Measurements from ENCODE around the gene MFSD2A. TPM values are rescaled to one million over a fixed set of nuclear protein-coding genes. Genes with fewer than 3 reads are reported as not detected.
"Not testable (repeated sequence)": the region's sequence is repeated elsewhere in the genome, so short reads cannot be mapped to it uniquely, and the experiment has no call there.

Gene MFSD2A
- total RNA-seq, 2 experiments from 2014 or later: 2.4 to 2.5 TPM

DNA sequence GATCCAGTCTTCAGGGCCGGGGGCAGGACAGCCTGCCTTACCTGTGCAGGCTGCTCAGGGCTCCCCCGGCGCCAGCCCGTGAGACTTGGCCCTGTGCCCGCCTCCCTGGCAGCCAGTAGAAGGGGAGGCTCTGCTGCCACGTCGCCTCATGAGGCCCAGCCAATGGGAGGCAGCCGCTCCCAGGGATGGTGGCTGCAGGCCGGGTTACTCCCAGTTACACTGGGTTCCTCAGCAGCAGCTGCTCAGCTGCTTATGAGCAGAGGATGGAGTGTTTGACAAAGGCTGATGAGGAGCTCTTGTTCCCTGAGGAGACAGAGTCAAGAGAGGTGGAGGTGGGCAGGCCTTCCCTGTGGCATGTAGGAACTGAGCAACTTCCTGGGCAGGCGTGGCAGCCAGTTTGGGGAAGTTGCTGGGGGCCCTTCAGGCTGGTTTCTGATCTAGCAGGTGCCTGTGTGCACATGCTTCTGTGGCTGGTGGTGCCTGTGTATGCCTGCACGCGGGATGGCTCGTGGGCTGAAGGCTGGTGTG lies 5.5 kb downstream of the MFSD2A start:
- peaks cover 22% of the 10 kb centered on the region for H3K4me1 Mint-ChIP-seq
- ChIA-PET CTCF (interaction anchor here (1.0 to 2.1 kb wide), 3 partner anchors 13 to 72 kb away, joined by 3 to 7 read pairs (median 5); no protein-coding TSS in a partner anchor), POLR2A (no interaction called here)
- H3K27me3 Mint-ChIP-seq: no peaks in the 10 kb centered on the region
- no peaks in the 10 kb centered on the region for H3K36me3 Mint-ChIP-seq (ENCODE audit: low read depth)
- H3K9me3 Mint-ChIP-seq: no peaks in the 10 kb centered on the region
- H3K27ac Mint-ChIP-seq: peak overlapping the region; percentile 7
- peak; percentile 22 for DNase-seq
- no peak overlapping the region for H3K4me3 Mint-ChIP-seq

DNA sequence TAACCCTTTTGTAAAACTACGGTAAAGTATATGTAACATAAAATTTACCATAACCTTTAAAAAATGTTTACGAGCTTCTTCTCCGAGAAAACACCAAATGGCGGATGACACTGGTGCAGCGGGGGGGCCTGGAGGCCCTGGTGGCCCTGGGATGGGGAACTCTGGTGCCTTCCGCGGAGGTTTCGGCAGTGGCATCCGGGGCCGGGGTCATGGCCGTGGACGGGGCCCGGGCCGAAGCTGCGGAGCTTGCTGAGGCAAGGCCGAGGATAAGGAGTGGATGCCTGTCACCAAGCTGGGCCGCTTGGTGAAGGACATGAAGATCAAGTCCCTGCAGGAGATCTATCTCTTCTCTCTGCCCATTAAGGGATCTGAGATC lies 7.5 kb downstream of the MFSD2A start:
- no peaks in the 10 kb centered on the region for H3K9me3 Mint-ChIP-seq
- no peak for DNase-seq
- ChIA-PET CTCF (no interaction called here), POLR2A (no interaction called here)
- H3K4me3 Mint-ChIP-seq: no peak overlapping the region
- H3K4me1 Mint-ChIP-seq: peaks cover 9% of the 10 kb centered on the region
- no peaks in the 10 kb centered on the region for H3K27me3 Mint-ChIP-seq
- no peaks in the 10 kb centered on the region for H3K36me3 Mint-ChIP-seq (ENCODE audit: low read depth)
- H3K27ac Mint-ChIP-seq: no peak overlapping the region

DNA sequence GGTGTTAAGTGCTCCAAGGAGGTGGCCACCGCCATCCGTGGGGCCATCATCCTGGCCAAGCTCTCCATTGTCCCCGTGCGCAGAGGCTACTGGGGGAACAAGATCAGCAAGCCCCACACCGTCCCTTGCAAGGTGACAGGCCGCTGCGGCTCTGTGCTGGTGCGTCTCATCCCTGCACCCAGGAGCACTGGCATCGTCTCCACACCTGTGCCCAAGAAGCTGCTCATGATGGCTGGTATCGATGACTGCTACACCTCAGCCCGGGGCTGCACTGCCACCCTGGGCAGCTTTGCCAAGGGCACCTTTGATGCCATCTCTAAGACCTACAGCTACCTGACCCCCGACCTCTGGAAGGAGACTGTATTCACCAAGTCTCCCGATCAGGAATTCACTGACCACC lies 8.0 kb downstream of the MFSD2A start:
- POLR2A ChIA-PET; H3K4me3 Mint-ChIP-seq; DNase-seq; CTCF ChIA-PET; H3K27ac Mint-ChIP-seq; H3K36me3 Mint-ChIP-seq (ENCODE audit: low read depth); H3K27me3 Mint-ChIP-seq; H3K4me1 Mint-ChIP-seq; H3K9me3 Mint-ChIP-seq: not testable (repeated sequence)

DNA sequence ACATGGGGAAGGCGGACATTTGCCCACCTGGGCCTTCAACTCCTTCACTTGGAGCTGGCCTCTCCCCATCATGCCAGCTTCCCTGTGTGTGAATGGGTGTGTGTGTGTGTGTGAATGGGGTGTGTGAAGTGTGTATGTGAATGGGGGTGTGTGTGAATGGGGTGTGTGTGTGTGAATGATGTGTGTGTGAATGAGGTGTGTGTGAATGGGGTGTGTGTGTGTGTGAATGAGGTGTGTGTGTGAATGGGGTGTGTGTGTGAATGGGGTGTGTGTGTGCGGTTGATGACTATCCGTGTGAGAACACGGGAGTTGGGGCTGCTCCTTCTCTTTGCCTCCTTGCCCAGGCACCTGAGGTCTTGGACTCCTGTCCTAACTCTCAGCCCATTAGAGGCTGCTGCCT lies 9.6 kb downstream of the MFSD2A start:
- Mint-ChIP-seq H3K9me3 (no peaks in the 10 kb centered on the region), H3K4me1 (peaks cover 9% of the 10 kb centered on the region), H3K36me3 (ENCODE audit: low read depth) (no peaks in the 10 kb centered on the region), H3K27ac (no peak overlapping the region), H3K27me3 (no peaks in the 10 kb centered on the region), H3K4me3 (no peak overlapping the region)
- CTCF ChIA-PET: interaction anchor here (0.6 to 1.2 kb wide), 3 partner anchors 9 to 68 kb away, joined by 3 to 5 read pairs (median 3); no protein-coding TSS in a partner anchor
- no peak for DNase-seq
- POLR2A ChIA-PET: interaction anchor here (1.2 kb wide), 1 partner anchor 11 kb away, joined by 3 read pairs; no protein-coding TSS in a partner anchor

DNA sequence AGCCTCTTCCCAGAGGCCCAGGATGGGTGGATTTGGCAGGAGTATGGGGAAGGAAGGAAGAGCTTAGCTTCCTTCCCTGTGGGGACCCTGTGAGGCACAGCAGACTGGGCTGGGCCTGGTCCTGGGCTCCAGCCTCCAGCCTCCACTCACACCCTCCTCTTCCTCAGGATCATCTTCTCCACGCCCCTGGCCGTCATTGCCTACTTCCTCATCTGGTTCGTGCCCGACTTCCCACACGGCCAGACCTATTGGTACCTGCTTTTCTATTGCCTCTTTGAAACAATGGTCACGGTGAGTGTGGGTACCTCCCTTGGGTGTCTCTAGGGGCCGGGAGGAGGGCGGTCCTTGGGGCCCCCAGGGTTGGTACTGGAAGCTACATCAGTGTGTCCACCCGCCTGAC lies 10.1 kb downstream of the MFSD2A start:
- POLR2A ChIA-PET: interaction anchor here (1.2 kb wide), 1 partner anchor 11 kb away, joined by 3 read pairs; no protein-coding TSS in a partner anchor
- Mint-ChIP-seq H3K27me3 (no peaks in the 10 kb centered on the region), H3K27ac (peak overlapping the region; percentile 19)

DNA sequence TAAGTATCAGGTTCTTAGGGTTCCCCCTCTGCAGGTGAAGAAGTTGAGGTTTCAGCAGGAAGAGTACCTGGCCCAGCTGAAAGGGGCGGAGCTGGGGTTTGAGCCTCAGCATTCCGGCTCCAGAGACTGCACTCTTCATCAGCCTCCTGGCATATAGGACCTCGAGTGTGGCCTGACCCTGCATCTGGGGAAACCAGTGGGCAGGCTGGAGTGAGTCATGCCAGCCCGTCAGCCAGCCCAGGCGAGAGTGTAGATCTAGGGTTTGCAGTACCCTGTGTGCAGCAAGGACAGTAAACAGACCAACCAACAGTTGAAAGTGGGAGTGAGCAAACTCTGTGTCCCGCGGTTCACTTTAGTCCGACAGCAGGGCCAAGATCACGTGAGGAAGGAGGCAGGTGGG lies 14.1 kb downstream of the MFSD2A start:
- Mint-ChIP-seq H3K36me3 (ENCODE audit: low read depth) (no peaks in the 10 kb centered on the region), H3K9me3 (no peaks in the 10 kb centered on the region), H3K4me1 (peaks cover 2% of the 10 kb centered on the region), H3K27me3 (no peaks in the 10 kb centered on the region), H3K27ac (no peak overlapping the region), H3K4me3 (no peak overlapping the region)
- DNase-seq: no peak
- ChIA-PET POLR2A (no interaction called here), CTCF (interaction anchor here (0.6 to 6.2 kb wide), 3 partner anchors 49 to 64 kb away, joined by 3 to 64 read pairs (median 15); no protein-coding TSS in a partner anchor)

More for the DNA sequence above, 10.1 kb downstream of the MFSD2A start:
- Mint-ChIP-seq H3K4me1 (peaks cover 6% of the 10 kb centered on the region), H3K9me3 (no peaks in the 10 kb centered on the region), H3K4me3 (no peak overlapping the region), H3K36me3 (ENCODE audit: low read depth) (no peaks in the 10 kb centered on the region)
- no peak for DNase-seq
- CTCF ChIA-PET: interaction anchor here (0.6 to 1.2 kb wide), 2 partner anchors 45 to 67 kb away, joined by 3 read pairs; no protein-coding TSS in a partner anchor

DNA sequence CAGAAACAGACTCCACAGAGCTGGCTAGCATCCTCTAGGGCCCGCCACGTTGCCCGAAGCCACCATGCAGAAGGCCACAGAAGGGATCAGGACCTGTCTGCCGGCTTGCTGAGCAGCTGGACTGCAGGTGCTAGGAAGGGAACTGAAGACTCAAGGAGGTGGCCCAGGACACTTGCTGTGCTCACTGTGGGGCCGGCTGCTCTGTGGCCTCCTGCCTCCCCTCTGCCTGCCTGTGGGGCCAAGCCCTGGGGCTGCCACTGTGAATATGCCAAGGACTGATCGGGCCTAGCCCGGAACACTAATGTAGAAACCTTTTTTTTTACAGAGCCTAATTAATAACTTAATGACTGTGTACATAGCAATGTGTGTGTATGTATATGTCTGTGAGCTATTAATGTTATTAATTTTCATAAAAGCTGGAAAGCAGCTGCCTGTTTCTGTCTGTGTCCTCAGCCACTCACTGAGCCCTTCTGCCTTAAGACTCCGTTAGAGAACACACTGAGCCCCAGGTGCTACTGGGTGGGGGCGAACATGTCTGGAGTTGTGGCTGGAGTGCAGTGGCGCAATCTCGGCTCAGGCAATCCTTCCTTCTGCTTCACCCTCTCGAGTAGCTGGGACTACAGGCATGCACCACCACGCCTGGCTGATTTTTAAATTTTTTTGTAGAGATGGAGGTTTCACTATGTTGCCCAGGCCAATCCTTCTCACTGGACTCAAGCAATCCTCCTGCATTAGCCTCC lies 14.8 kb downstream of the MFSD2A start:
- ChIA-PET POLR2A (no interaction called here), CTCF (interaction anchor here (1.4 to 6.2 kb wide), 3 partner anchors 50 to 63 kb away, joined by 3 to 64 read pairs (median 15); no protein-coding TSS in a partner anchor)
- peaks cover 2% of the 10 kb centered on the region for H3K4me1 Mint-ChIP-seq
- no peaks in the 10 kb centered on the region for H3K27me3 Mint-ChIP-seq
- no peaks in the 10 kb centered on the region for H3K36me3 Mint-ChIP-seq (ENCODE audit: low read depth)
- no peaks in the 10 kb centered on the region for H3K9me3 Mint-ChIP-seq
- no peak for DNase-seq
- no peak overlapping the region for H3K4me3 Mint-ChIP-seq
- H3K27ac Mint-ChIP-seq: no peak overlapping the region

DNA sequence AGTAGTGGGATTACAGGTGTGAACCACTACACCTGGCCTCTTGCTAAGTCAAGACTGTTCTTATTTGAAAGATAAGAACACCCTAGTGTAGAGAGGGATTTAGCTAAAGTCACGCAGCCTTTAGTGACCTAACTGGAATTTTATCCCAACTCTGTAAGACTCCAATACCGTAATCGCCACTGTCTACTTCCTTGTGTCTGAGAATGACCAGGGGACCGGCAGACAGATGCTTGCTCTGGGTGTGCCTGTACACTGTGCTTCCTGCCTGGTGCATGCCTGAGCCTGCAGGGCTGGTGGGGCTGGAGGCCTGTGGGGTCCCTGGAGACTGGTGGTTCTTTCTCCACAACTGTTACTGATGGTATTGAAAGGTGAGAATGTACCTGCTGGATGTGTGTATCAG lies 15.3 kb downstream of the MFSD2A start:
- DNase-seq: no peak
- ChIA-PET CTCF (interaction anchor here (1.4 to 6.2 kb wide), 3 partner anchors 50 to 63 kb away, joined by 3 to 64 read pairs (median 15); no protein-coding TSS in a partner anchor), POLR2A (no interaction called here)
- H3K9me3 Mint-ChIP-seq: no peaks in the 10 kb centered on the region
- H3K27me3 Mint-ChIP-seq: no peaks in the 10 kb centered on the region
- H3K4me1 Mint-ChIP-seq: peaks cover 2% of the 10 kb centered on the region
- H3K36me3 Mint-ChIP-seq (ENCODE audit: low read depth): no peaks in the 10 kb centered on the region
- H3K27ac Mint-ChIP-seq: no peak overlapping the region
- no peak overlapping the region for H3K4me3 Mint-ChIP-seq

DNA sequence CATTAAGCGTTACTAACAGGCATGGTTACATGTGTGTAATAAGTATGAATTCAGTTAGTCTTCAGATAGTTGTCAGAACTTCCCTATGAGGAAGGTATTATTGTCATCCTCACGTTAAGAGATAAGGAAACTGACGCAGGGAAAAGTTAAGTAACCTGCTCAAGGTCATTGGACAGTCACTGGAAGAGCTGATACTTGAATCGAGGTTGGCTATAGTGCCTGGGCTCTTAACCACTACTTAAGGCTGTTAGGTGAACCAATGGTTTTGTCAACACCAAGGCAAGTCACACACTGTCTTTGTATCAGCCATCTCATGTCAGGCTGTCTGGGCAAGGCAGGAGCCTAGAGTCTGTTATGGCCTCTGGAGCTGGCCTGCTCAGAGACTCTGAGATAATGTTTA lies 16.2 kb downstream of the MFSD2A start:
- Mint-ChIP-seq H3K36me3 (ENCODE audit: low read depth) (no peaks in the 10 kb centered on the region), H3K4me3 (no peak overlapping the region), H3K9me3 (no peaks in the 10 kb centered on the region), H3K27ac (no peak overlapping the region), H3K4me1 (peaks cover 2% of the 10 kb centered on the region), H3K27me3 (no peaks in the 10 kb centered on the region)
- DNase-seq: no peak
- CTCF ChIA-PET: interaction anchor here (1.4 to 6.2 kb wide), 4 partner anchors 51 to 62 kb away, joined by 3 to 64 read pairs (median 10); no protein-coding TSS in a partner anchor
- POLR2A ChIA-PET: no interaction called here

DNA sequence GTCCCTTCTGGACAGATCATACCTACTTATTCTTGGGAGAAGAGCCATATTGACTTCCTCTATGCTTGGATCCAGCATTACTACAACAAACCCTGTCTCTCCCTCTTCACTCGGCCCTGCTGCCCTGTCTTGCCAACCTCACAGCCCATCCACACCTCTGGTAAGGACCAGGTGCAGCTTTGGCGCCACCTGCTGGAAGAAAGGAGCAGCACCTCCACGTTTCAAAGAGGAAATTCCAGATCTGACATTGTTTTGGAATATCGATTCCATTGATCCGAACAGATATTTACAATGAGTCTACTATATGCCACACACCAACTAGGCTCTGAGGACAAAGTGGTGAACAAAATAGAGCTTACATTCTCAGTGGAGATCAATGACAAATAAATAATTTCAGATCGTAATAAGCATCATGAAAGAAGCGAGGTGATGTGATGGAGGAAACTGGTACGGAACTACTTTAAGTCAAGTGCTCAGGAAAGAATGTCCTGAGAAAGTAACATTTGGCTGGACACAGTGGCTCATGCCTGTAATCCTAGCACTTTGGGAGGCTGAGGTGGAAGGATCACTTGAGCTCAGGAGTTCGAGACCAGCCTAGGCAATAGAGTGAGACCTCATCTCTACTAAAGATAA lies 18.7 kb downstream of the MFSD2A start:
- no peaks in the 10 kb centered on the region for H3K27me3 Mint-ChIP-seq
- POLR2A ChIA-PET: interaction anchor here (0.9 to 1.6 kb wide), 4 partner anchors 18 to 66 kb away, joined by 3 to 5 read pairs (median 4); partner anchors contain the start of genes CAP1 and MFSD2A

DNA sequence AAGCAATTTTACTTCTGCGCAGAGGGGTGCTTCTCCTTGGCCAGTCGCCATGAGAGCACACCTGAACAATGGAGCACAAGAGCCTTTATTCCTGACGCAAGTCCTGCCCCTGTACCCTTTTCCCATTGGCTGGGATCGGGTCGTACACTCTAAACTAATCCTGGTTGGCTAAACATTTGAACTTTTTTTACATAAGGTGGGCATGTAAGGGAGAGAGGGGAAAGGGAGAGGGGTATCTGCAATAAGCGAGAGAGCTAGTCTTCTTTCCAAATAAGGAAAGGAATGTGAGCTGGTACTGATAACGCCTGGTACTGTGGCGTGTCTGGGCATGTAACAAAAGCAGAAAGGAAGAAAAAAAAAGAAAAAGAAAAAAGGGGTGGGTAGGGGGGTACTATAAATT lies 21.8 kb downstream of the MFSD2A start:
- Mint-ChIP-seq H3K4me3 (no peak overlapping the region), H3K9me3 (no peaks in the 10 kb centered on the region), H3K27ac (no peak overlapping the region), H3K36me3 (ENCODE audit: low read depth) (no peaks in the 10 kb centered on the region), H3K27me3 (no peaks in the 10 kb centered on the region), H3K4me1 (peaks cover 6% of the 10 kb centered on the region)
- DNase-seq: no peak
- ChIA-PET CTCF (interaction anchor here (1.1 to 1.6 kb wide), 3 partner anchors 57 to 159 kb away, joined by 3 read pairs; no protein-coding TSS in a partner anchor), POLR2A (no interaction called here)

More for the DNA sequence above, 18.7 kb downstream of the MFSD2A start:
- Mint-ChIP-seq H3K4me1 (peaks cover 2% of the 10 kb centered on the region), H3K9me3 (no peaks in the 10 kb centered on the region), H3K4me3 (no peak overlapping the region), H3K27ac (no peak overlapping the region), H3K36me3 (ENCODE audit: low read depth) (no peaks in the 10 kb centered on the region)
- CTCF ChIA-PET: interaction anchor here (0.8 to 6.2 kb wide), 23 partner anchors 8 to 367 kb away, joined by 3 to 64 read pairs (median 5); partner anchors contain the start of gene MYCL
- DNase-seq: peak; percentile 74

DNA sequence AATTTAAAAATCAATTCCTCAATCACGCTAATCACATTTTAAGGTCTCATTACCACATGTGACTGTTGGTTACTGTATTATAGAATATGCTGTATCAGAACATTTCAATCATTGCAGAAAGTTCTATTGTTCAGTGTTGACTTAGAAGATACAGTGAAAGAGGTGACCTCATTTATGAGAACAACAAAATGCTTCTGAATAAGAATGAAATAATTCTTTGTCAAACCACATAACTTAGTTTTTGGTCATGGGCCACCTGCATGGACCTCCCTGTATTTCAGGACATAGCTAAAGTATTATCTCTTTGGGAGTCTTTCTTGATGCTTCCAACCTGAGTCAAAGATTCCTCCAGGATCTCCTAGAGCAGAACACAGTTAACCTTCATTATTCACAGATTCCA lies 22.3 kb downstream of the MFSD2A start:
- H3K36me3 Mint-ChIP-seq (ENCODE audit: low read depth): no peaks in the 10 kb centered on the region
- POLR2A ChIA-PET: no interaction called here
- H3K9me3 Mint-ChIP-seq: no peaks in the 10 kb centered on the region
- CTCF ChIA-PET: interaction anchor here (1.1 to 1.6 kb wide), 3 partner anchors 57 to 160 kb away, joined by 3 read pairs; no protein-coding TSS in a partner anchor
- H3K27me3 Mint-ChIP-seq: no peaks in the 10 kb centered on the region
- DNase-seq: no peak
- peaks cover 6% of the 10 kb centered on the region for H3K4me1 Mint-ChIP-seq
- H3K27ac Mint-ChIP-seq: no peak overlapping the region
- no peak overlapping the region for H3K4me3 Mint-ChIP-seq

DNA sequence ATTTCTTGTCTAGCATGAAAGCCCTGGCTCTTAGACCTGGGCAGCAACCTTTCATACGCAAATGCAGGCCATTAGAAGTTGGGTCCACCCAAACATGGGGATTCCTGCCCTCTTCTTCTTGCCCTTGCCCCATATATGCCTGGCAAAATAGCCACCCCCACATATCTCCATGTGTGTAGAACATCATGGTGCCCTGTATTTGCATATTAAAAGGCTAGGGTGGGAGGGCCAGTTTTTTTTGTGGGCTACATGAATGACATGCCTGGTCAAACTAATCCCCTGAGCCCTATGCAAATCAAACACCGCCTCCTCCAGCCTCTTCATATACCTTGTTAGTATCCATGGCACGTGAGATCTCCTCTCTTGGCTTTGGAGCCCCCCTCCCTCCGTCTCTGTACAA lies 24.7 kb downstream of the MFSD2A start:
- H3K27me3 Mint-ChIP-seq: no peaks in the 10 kb centered on the region
- H3K36me3 Mint-ChIP-seq (ENCODE audit: low read depth): no peaks in the 10 kb centered on the region
- no peak for DNase-seq
- no peak overlapping the region for H3K4me3 Mint-ChIP-seq
- H3K27ac Mint-ChIP-seq: no peak overlapping the region
- peaks cover 5% of the 10 kb centered on the region for H3K4me1 Mint-ChIP-seq
- CTCF ChIA-PET: interaction anchor here (1.3 kb wide), 1 partner anchor 60 kb away, joined by 4 read pairs; no protein-coding TSS in a partner anchor
- H3K9me3 Mint-ChIP-seq: no peaks in the 10 kb centered on the region
- POLR2A ChIA-PET: interaction anchor here (1.4 kb wide), 1 partner anchor 61 kb away, joined by 3 read pairs; the partner anchor contains the start of gene CAP1
